A549 treated with DMSO at 1 μM for 4 hours (cell line): ENCODE results near the gene RUFY4. TPM values are rescaled to one million over a fixed set of nuclear protein-coding genes. Genes with fewer than 3 reads are reported as not detected.

Experiments used
- total RNA-seq: library from RNA; stranded (reverse); fragments of 200-300 nt; extraction: Qiagen RNA extraction; gene quantifications from 5 replicates; pipeline ENCODE4 v1.2.3, GENCODE V29; 2022; ENCODE audit warnings: low read depth

Gene RUFY4
- total RNA-seq, result not detected in 5 replicates

GRCh38 chr2:218068721-218069334, at the start of gene RUFY4:
TSS of gene RUFY4 (plus strand) at chr2:218069253. CDS start at chr2:218070606, 1,353 bp downstream.

GRCh38 chr2:218125626-218126080, 56.6 kb downstream of the RUFY4 start, which contains the start of gene CXCR2:
TSS of gene CXCR2 (plus strand) at chr2:218126028. CDS start at chr2:218134802, 8,774 bp downstream.

Other genes with a start within 250 kb of the RUFY4 start
- gene TNS1, start 66.3 kb upstream of the RUFY4 start, total RNA-seq, result 6.1 to 13.5 TPM (median 9.6 TPM) in 5 replicates
- gene CXCR2, start 56.8 kb downstream of the RUFY4 start, total RNA-seq, result 0.13 TPM in 1 of 5 replicates, not detected in the others
- not detected in 5 replicates for gene CXCR1, start 97.7 kb downstream of the RUFY4 start, total RNA-seq
- gene ARPC2, start 147.9 kb downstream of the RUFY4 start, total RNA-seq, result 286 to 304 TPM (median 289 TPM) in 5 replicates
- gene GPBAR1, start 191.8 kb downstream of the RUFY4 start, total RNA-seq, result 0.07 to 0.23 TPM (median 0.15 TPM) in 5 replicates
- 109 to 189 TPM (median 121 TPM) in 5 replicates for gene AAMP, start 200.9 kb downstream of the RUFY4 start, total RNA-seq
- 62.1 to 67.0 TPM (median 63.3 TPM) in 5 replicates for gene PNKD, start 201.3 kb downstream of the RUFY4 start, total RNA-seq
- 117 to 131 TPM (median 121 TPM) in 5 replicates for gene TMBIM1, start 223.2 kb downstream of the RUFY4 start, total RNA-seq